Measurements from ENCODE around the gene MEIS2.

DNA sequence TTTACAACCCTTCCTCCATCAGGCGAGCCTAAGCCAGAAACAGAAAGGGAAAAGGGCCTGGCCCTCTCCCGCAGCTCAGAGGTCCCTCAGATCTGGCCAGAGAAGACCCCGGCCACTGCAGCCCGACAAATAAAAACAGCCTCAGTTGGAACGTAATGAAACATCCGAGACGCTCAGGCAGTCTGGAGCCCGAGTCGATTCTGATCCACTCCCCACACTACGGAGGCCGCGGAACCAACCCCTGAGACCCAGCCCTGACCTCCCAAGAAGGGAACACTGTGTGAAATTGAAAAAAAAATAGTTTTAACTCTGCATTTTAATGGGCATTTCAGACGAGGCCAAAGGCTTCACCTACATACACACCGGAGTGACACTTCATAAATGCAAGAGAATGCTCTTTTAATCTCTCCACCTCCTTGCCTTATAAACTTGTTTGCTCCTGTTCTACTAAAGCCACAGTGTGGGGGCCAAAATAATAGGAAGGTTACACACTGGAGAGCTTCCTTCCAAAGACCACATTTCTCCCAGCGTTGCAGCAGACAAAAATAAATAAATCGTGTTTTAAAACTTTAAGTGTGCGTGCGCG lies 3.7 kb downstream of the MEIS2 start:
- TF ChIP-seq, protein P1, sequence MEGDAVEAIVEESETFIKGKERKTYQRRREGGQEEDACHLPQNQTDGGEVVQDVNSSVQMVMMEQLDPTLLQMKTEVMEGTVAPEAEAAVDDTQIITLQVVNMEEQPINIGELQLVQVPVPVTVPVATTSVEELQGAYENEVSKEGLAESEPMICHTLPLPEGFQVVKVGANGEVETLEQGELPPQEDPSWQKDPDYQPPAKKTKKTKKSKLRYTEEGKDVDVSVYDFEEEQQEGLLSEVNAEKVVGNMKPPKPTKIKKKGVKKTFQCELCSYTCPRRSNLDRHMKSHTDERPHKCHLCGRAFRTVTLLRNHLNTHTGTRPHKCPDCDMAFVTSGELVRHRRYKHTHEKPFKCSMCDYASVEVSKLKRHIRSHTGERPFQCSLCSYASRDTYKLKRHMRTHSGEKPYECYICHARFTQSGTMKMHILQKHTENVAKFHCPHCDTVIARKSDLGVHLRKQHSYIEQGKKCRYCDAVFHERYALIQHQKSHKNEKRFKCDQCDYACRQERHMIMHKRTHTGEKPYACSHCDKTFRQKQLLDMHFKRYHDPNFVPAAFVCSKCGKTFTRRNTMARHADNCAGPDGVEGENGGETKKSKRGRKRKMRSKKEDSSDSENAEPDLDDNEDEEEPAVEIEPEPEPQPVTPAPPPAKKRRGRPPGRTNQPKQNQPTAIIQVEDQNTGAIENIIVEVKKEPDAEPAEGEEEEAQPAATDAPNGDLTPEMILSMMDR (IDR thresholded peaks at IDR 0.05): no peak
- no peak for TF ChIP-seq EP300 (IDR thresholded peaks at IDR 0.05)
